Measurements from ENCODE around the gene RARS2. TPM values are rescaled to one million over a fixed set of nuclear protein-coding genes. Genes with fewer than 3 reads are reported as not detected.

Gene RARS2
- total RNA-seq, 2 donors from 2014 or later, result 19.0 to 27.9 TPM

Other genes starting within 250 kb of the RARS2 start
- 1 to 10 TPM; 2.3 to 2.4 TPM for gene C6orf163, start 245.2 kb downstream of the RARS2 start, total RNA-seq
- under 1 TPM; 0.18 to 0.42 TPM for gene CFAP206, start 182.0 kb downstream of the RARS2 start, total RNA-seq
- gene SLC35A1, start 117.0 kb downstream of the RARS2 start, total RNA-seq, result 10 to 100 TPM; 11.5 to 12.6 TPM
- gene ORC3, start 148 bp upstream of the RARS2 start, total RNA-seq, result 10 to 100 TPM; 18.5 to 21.2 TPM
- gene AKIRIN2, start 112.2 kb upstream of the RARS2 start, total RNA-seq, result 10 to 100 TPM; 34.0 to 38.1 TPM

Data from left cardiac atrium (tissue), 2 donors.